ENCODE measurements around the gene RPL6.

The RPL6 gene

DNA sequence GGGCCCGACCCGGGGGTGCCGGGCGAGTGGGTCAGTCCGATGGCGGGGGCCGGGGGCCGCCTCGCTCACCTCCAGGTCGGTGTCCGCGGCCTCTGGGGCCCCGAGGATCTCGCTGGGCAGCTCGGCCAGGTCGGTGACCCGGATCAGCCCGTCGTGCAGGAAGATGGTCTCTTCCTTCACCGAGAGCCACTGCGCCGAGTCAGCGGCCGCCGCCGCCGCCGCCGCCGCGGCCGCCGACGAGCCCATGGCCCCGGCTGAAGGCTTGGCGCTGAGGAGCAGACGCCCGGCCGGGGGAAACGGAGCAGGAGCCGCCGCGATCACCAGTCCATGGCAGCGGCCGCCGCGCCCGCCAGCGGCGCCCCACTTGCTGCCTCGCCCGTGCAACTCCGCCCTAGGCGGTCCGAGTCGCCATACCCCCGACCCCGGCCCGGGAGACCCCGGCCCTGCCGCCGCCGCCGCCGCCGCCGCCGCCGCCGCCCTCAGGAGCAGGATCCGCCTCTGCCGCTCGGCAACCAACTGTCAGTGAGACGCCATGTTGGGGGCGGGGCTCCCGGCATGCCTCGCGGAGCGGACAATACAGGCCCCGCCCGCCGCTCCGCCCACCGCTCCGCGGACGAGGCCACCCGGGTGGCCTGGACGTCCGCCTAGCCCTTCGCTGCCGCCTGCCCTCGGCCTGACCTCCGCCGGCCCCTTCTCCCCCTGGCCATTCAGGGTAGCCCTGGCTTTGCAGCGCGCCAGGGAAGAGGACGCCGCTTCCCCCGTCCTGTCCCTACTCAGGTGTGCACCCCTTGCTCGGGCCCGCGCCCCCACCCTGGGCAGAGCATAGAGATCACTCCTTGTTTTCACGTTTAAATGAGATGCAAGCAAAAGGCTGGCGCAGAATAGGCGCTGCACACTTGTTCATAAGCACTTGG is 27.3 kb downstream of the RPL6 start, which contains the start of gene HECTD4:
Gene HECTD4 (minus strand): TSS at position 549 of the 914 bp plus-strand sequence. CDS start 303 bp downstream, at position 246.
- Histone ChIP-seq H3K4me3 (ENCODE audit: low read depth, low read length) (peak within 1 kb of the TSS; percentile 87), H3K4me1 (peaks cover 4% of the 10 kb centered on the region; the same call in 1 of the 2 replicates), H3K9me3 (no peaks in the 10 kb centered on the region), H3K36me3 (no peaks in the 10 kb centered on the region), H3K27me3 (no peaks in the 10 kb centered on the region)
- TF ChIP-seq, protein P1, sequence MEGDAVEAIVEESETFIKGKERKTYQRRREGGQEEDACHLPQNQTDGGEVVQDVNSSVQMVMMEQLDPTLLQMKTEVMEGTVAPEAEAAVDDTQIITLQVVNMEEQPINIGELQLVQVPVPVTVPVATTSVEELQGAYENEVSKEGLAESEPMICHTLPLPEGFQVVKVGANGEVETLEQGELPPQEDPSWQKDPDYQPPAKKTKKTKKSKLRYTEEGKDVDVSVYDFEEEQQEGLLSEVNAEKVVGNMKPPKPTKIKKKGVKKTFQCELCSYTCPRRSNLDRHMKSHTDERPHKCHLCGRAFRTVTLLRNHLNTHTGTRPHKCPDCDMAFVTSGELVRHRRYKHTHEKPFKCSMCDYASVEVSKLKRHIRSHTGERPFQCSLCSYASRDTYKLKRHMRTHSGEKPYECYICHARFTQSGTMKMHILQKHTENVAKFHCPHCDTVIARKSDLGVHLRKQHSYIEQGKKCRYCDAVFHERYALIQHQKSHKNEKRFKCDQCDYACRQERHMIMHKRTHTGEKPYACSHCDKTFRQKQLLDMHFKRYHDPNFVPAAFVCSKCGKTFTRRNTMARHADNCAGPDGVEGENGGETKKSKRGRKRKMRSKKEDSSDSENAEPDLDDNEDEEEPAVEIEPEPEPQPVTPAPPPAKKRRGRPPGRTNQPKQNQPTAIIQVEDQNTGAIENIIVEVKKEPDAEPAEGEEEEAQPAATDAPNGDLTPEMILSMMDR (IDR thresholded peaks at IDR 0.05; ENCODE audit: low read depth, low read length) = no peak
- DNase-seq = peak; percentile 99

- Histone ChIP-seq H3K9me3 (no peaks in the 10 kb centered on the region), H3K27me3 (no peaks in the 10 kb centered on the region), H3K4me1 (no peaks in the 10 kb centered on the region), H3K36me3 (no peaks in the 10 kb centered on the region), H3K4me3 (ENCODE audit: low read depth, low read length) (peak overlapping the region; percentile 87)
- peak; percentile 42 for DNase-seq
- TF ChIP-seq, protein P1 (IDR thresholded peaks at IDR 0.05; ENCODE audit: low read depth, low read length) = no peak
Observed at GRCh38 chr12:112381406-112381882, 28.0 kb downstream of the RPL6 start.

- TF ChIP-seq, protein P1 (IDR thresholded peaks at IDR 0.05; ENCODE audit: low read depth, low read length) = no peak
- peak overlapping the region; percentile 87 for H3K4me3 ChIP-seq (ENCODE audit: low read depth, low read length)
- H3K27me3 ChIP-seq = no peaks in the 10 kb centered on the region
- DNase-seq = peak; percentile 36
- H3K36me3 ChIP-seq = no peaks in the 10 kb centered on the region
- no peaks in the 10 kb centered on the region for H3K9me3 ChIP-seq
- no peaks in the 10 kb centered on the region for H3K4me1 ChIP-seq
Observed at GRCh38 chr12:112380663-112381405, 28.6 kb downstream of the RPL6 start.

DNA sequence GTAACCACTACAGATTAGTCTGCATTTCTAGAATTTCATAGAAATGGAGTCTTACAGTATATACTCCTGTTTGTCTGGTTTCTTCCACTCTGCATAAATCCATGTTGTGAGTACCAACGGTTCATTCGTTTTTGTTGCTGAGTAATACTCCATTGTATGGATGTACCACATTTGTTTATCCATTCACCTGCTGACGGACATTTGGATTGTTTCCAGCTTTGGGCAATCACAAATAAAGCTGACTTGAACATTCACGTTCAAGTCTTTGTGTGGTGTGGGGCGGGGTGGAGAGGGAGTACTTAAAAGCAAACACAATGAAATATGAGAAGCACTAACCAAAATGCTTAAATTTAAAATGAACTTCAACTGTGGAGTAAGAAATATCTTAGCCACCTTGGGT is 34.3 kb downstream of the RPL6 start:
- TF ChIP-seq, protein P1 (IDR thresholded peaks at IDR 0.05; ENCODE audit: low read depth, low read length) = no peak
- Histone ChIP-seq H3K4me3 (ENCODE audit: low read depth, low read length) (no peak overlapping the region), H3K4me1 (no peaks in the 10 kb centered on the region), H3K36me3 (no peaks in the 10 kb centered on the region), H3K9me3 (no peaks in the 10 kb centered on the region; the same call in 1 of the 2 replicates), H3K27me3 (no peaks in the 10 kb centered on the region)
- DNase-seq = no peak

DNA sequence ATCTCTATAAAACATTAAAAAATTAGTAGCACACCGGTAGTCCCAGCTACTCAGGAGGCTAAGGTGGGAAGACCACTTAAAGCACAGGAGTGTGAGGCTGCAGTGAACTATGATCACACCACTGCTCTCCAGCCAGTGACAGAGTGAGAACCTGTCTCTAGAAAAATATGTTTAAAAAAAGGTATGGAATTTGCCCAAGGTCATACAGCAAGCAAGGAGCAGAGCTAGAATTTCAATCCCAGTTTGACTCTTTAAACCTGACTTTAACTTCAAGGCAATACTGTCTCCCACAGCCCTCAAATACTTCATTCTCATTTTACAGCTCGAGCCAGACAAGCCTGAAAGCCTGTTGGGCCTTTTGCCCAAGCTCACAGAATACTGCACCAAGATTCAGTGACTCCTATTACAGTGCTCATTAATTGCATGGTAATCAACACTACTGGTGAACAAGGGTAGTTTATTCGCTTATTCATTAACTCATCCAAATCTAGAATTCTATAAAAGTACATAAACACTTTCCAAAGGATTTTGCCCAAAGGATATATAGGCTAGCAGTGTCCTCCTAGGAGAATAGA is 35.2 kb downstream of the RPL6 start:
- H3K4me1 ChIP-seq = no peaks in the 10 kb centered on the region
- no peak overlapping the region for H3K4me3 ChIP-seq (ENCODE audit: low read depth, low read length)
- H3K27me3 ChIP-seq = no peaks in the 10 kb centered on the region
- TF ChIP-seq, protein P1 (IDR thresholded peaks at IDR 0.05; ENCODE audit: low read depth, low read length) = no peak
- no peak for DNase-seq
- H3K9me3 ChIP-seq = no peaks in the 10 kb centered on the region; the same call in 1 of the 2 replicates
- H3K36me3 ChIP-seq = no peaks in the 10 kb centered on the region
